ENCODE data around the gene OR52W1. TPM values are rescaled to one million over a fixed set of nuclear protein-coding genes. Genes with fewer than 3 reads are reported as not detected.

The OR52W1 gene
- total RNA-seq, 1 donor from 2014 or later: not detected

DNA sequence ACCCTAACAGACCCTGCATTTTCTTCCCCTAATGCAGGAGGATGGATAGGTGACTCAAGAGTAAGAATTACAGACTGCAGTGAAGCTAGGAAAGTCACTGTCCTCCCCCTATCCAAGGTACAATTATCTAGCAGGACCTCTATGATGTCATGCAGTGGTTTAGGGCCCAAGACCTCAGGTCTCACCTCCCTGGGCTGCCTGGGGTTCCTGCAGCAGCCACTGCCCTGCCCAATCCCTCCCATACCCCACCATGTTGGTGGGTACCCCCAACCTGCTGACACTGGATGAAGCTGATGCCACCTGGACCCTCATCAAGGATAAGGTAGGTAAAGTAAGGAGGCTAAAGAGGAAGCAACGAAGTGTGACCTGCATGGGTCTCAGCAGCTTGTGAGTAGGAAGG lies 6.3 kb downstream of the OR52W1 start, which contains the start of gene C11orf42:
C11orf42 (plus strand) TSS at position 192 of the 400 bp plus-strand sequence; CDS start at position 251, 59 bp downstream.
- Histone ChIP-seq H3K36me3 (peaks cover 0 to 13% of the 10 kb centered on the region in 2 donors), H3K27ac (no peak within 1 kb of the TSS), H3K9me3 (no peaks in the 10 kb centered on the region), H3K4me1 (no peaks in the 10 kb centered on the region), H3K27me3 (no peaks in the 10 kb centered on the region), H3K4me3 (no peak within 1 kb of the TSS)
- intact Hi-C loops (cut with DNase I): no loop called here
- TF ChIP-seq POLR2A (IDR thresholded peaks at IDR 0.05): no peak
- no peak for TF ChIP-seq POLR2AphosphoS5 (IDR thresholded peaks at IDR 0.05; ENCODE audit: insufficient read depth in 1 of 2, low read depth in 1 of 2)
- TF ChIP-seq, protein P1, sequence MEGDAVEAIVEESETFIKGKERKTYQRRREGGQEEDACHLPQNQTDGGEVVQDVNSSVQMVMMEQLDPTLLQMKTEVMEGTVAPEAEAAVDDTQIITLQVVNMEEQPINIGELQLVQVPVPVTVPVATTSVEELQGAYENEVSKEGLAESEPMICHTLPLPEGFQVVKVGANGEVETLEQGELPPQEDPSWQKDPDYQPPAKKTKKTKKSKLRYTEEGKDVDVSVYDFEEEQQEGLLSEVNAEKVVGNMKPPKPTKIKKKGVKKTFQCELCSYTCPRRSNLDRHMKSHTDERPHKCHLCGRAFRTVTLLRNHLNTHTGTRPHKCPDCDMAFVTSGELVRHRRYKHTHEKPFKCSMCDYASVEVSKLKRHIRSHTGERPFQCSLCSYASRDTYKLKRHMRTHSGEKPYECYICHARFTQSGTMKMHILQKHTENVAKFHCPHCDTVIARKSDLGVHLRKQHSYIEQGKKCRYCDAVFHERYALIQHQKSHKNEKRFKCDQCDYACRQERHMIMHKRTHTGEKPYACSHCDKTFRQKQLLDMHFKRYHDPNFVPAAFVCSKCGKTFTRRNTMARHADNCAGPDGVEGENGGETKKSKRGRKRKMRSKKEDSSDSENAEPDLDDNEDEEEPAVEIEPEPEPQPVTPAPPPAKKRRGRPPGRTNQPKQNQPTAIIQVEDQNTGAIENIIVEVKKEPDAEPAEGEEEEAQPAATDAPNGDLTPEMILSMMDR (IDR thresholded peaks at IDR 0.05): no peak
- DNase-seq (ENCODE audit: extremely low spot score in 2 of 2): no peak

DNA sequence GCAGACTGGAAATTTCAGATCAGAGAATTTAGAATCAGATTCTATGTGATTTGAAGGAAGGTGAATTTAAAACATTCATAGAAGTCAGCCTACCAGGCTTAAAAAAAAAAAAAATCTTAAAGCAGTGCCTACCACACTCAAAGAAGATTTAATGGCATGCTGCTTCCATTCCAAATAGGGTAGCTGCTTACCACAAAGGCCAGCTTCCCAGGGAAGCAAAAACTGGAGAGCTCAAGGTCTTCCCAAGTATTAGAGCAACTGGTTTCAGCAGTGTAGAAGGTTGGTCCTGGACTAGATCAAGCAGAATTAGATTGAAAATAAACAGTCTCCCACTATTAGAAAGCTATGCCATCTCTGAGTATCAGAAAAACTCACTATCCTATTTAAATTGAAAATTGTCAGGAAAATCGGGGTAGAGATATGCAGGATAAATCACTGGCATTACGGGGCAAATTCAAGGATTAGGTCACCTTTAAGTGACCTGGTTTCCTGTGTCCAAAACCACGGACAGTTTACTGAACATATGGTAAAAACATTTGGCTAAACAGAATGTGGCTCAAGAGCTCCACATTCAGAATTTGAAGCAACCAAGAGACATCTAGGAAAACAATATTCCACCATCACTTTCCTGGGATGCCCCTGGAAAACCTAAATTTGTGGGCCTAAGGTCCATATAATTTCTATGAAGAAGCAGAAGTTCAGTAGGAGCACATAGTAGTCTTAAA lies 7.6 kb downstream of the OR52W1 start:
- intact Hi-C loops (cut with DNase I): no loop called here
- Histone ChIP-seq H3K27ac (no peak overlapping the region), H3K36me3 (peaks cover 0 to 26% of the 10 kb centered on the region in 2 donors)

DNA sequence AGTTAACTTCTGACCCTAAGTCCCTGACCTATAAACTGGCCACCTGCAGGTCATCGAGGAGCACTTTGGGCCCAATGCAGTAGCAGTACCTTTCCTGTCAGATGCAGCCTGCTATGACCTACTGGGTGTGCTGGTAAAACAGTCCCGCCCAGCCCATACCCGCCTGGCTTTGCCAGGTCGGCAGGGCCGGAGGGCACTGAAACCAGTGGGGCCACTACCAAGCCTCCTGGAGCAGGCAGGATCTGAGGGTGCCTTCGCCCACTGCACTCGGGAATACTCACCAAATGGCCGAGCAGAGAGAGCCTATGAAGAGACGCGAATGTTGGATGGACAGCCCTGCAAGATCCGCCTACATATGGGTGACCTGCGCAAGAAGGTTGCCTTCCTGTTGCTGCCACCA lies 10.8 kb downstream of the OR52W1 start:
- TF ChIP-seq, protein P1 (IDR thresholded peaks at IDR 0.05): no peak
- no peak for TF ChIP-seq POLR2AphosphoS5 (IDR thresholded peaks at IDR 0.05; ENCODE audit: insufficient read depth in 1 of 2, low read depth in 1 of 2)
- TF ChIP-seq POLR2A (IDR thresholded peaks at IDR 0.05): no peak
- intact Hi-C loops (cut with DNase I): no loop called here
- H3K9me3 ChIP-seq: no peaks in the 10 kb centered on the region
- H3K36me3 ChIP-seq: peaks cover 0 to 40% of the 10 kb centered on the region in 2 donors
- H3K27ac ChIP-seq: no peak overlapping the region
- no peaks in the 10 kb centered on the region for H3K27me3 ChIP-seq
- no peaks in the 10 kb centered on the region for H3K4me1 ChIP-seq
- no peak overlapping the region for H3K4me3 ChIP-seq
- no peak for DNase-seq (ENCODE audit: extremely low spot score in 2 of 2)

More for the DNA sequence above, 7.6 kb downstream of the OR52W1 start:
- no peaks in the 10 kb centered on the region for H3K4me1 ChIP-seq
- no peak for DNase-seq (ENCODE audit: extremely low spot score in 2 of 2)
- H3K27me3 ChIP-seq: no peaks in the 10 kb centered on the region
- no peak overlapping the region for H3K4me3 ChIP-seq
- no peaks in the 10 kb centered on the region for H3K9me3 ChIP-seq
- TF ChIP-seq, protein P1 (IDR thresholded peaks at IDR 0.05): no peak
- no peak for TF ChIP-seq POLR2AphosphoS5 (IDR thresholded peaks at IDR 0.05; ENCODE audit: insufficient read depth in 1 of 2, low read depth in 1 of 2)
- TF ChIP-seq POLR2A (IDR thresholded peaks at IDR 0.05): no peak

DNA sequence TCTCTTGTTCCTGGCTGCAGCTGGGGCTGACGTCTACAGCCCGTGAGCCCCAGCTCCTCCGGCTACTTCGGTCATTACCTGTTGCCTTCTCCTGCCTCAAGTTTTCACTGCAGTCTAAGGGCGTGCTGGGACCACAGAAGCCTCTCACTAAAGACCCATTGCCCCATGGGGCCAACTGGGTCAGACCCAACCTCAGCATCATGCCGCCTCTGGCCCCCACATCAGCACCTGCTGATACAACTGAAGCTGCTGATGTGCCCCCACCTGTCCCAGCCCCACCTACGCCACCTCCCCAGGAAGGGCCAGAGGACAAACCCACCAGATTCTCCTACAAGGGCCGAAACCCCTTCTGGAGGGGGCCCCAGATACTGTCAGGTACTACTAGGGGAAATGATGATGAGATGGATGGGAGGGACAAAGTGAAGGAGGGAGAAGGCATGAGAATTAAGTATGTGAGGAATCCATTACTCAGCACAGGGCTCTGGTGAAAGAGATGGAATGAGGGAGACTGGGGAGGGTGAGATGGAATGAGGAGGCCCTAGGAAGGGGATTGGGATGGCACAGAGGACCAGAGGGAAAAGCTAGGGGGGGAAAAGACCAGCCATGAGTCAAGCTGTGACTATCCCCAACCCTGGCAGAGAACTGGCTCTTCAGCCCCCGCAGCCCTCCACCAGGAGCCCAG lies 11.4 kb downstream of the OR52W1 start:
- Histone ChIP-seq H3K4me3 (no peak overlapping the region), H3K9me3 (no peaks in the 10 kb centered on the region), H3K4me1 (no peaks in the 10 kb centered on the region), H3K27ac (no peak overlapping the region), H3K27me3 (no peaks in the 10 kb centered on the region), H3K36me3 (peaks cover 0 to 41% of the 10 kb centered on the region in 2 donors)
- TF ChIP-seq, protein P1 (IDR thresholded peaks at IDR 0.05): no peak
- TF ChIP-seq POLR2A (IDR thresholded peaks at IDR 0.05) (no peak), POLR2AphosphoS5 (IDR thresholded peaks at IDR 0.05; ENCODE audit: insufficient read depth in 1 of 2, low read depth in 1 of 2) (no peak)
- DNase-seq (ENCODE audit: extremely low spot score in 2 of 2): no peak
- intact Hi-C loops (cut with DNase I): no loop called here

DNA sequence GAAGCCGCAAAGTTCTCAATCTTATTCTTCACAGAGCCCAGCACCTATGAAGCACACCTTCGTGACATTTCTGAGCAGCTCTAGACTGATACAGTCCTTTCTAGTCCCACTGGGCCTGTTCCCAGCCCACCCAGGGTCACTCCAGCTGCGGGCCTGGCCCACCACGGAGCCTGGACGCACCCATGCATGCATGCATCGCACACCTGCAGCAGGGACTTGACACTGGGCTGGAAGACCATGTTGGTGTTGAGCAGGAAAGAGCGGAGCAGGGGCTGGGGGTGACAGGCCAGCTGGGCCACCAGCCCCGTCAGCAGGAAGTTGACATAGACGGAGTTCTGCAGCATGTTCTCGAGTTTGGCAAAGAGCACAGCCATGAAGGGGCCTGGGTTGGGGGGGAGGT lies 15.5 kb downstream of the OR52W1 start:
- TF ChIP-seq POLR2A (IDR thresholded peaks at IDR 0.05) (no peak), POLR2AphosphoS5 (IDR thresholded peaks at IDR 0.05; ENCODE audit: insufficient read depth in 1 of 2, low read depth in 1 of 2) (no peak)
- TF ChIP-seq, protein P1 (IDR thresholded peaks at IDR 0.05): no peak
- H3K4me3 ChIP-seq: no peak overlapping the region
- no peaks in the 10 kb centered on the region for H3K9me3 ChIP-seq
- DNase-seq (ENCODE audit: extremely low spot score in 2 of 2): no peak
- H3K4me1 ChIP-seq: peaks cover 5% of the 10 kb centered on the region
- H3K27me3 ChIP-seq: no peaks in the 10 kb centered on the region
- no peak overlapping the region for H3K27ac ChIP-seq
- peaks cover 0 to 65% of the 10 kb centered on the region in 2 donors for H3K36me3 ChIP-seq
- intact Hi-C loops (cut with DNase I): no loop called here

Measured in vagina (tissue), 2 donors.